CD4-positive, alpha-beta T cell treated with Interferon alpha-2 for 1 hour (primary cell): Measurements from ENCODE around the gene UHRF2.
"Not testable (repeated sequence)": the region's sequence is repeated elsewhere in the genome, so short reads cannot be mapped to it uniquely, and the experiment has no call there.

Source experiments
- DNase-seq, 2 donors: peaks; one replicate each; pipeline ENCODE4 v3.0.0-alpha.2; 2020 to 2022

UHRF2 gene, protein sequence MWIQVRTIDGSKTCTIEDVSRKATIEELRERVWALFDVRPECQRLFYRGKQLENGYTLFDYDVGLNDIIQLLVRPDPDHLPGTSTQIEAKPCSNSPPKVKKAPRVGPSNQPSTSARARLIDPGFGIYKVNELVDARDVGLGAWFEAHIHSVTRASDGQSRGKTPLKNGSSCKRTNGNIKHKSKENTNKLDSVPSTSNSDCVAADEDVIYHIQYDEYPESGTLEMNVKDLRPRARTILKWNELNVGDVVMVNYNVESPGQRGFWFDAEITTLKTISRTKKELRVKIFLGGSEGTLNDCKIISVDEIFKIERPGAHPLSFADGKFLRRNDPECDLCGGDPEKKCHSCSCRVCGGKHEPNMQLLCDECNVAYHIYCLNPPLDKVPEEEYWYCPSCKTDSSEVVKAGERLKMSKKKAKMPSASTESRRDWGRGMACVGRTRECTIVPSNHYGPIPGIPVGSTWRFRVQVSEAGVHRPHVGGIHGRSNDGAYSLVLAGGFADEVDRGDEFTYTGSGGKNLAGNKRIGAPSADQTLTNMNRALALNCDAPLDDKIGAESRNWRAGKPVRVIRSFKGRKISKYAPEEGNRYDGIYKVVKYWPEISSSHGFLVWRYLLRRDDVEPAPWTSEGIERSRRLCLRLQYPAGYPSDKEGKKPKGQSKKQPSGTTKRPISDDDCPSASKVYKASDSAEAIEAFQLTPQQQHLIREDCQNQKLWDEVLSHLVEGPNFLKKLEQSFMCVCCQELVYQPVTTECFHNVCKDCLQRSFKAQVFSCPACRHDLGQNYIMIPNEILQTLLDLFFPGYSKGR

DNA sequence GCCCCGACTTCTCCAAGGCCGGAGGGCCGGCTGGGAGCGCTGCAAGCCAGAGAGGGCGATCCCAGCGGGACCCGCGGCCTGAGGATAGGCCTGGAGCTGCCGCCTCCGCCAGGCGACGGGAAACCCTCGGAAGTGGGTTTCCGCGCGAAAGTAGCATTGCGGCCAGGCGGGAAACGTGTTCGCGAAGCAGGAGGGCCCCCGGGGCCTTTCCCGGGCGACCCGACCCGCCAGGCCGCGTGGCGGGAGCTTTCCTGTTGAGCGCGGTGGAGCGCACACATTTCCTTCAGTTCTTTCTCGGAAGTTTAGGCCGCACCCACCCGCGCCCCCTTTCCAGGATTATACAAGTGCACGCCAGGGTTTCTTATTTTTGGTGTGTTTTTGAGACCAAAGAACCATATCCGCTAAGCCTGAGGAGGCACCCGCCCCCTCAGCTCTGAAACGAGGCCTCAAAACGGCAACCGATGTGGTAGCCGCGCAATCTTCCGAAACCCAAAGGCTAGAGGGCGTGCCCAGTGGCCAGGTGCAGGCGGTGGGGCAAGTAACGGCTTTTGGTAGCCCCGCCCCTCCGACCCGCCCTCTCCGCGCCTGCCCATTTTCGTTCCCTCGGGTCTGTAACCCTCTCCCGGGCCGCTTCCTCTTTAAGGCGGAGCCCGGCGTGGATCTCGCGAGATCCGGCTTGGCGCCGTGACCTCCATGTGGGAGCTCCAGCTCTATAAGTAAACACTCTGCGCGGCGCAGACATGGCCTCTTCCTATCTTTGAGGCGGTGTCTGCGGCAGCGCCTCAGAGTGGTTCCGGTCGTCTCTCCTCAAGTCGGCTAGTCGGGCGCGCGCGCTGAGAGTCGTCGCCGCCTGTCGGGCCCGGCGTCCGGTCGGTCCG is at the start of gene UHRF2:
Gene UHRF2, plus strand, starts transcription at position 713 of the 878 bp plus-strand sequence. CDS start 292 bp downstream, outside the sequence.
- DNase-seq = peak; percentile 99

DNA sequence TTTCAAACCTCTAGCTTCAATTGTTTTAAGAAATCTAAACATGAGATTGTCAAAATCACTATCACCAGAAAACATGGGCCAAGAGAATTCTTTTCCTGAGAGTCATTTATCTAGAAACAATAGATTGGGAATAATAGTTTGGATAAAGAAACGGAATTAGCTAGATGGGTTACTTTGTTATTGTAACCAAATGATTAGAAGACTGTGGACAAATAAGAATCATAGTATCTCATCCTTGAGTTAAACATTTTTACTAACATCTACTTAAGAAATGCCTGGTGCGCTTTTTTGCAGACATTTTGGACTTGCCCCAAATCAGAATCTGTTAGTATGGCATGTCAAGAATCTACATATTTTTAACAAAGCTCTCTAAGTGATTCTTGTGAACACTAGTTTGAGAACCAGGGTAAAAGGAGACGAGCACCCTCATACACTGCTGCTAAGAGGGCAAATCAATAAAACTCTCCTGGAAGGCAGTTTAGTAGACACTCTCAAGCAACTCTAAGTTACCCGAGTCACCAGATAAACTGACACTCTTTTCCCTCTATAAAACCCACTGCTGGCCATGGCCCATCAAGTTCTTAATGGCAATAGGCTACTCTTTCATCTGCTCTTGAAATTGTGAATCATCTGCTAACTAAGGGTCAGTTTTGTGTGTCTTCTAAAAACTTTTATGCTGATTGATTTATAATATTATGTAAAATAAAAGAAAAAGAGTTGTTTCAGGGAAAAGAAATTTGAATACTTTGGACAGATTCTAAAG is 45.7 kb upstream of the UHRF2 start:
- no peak for DNase-seq

DNA sequence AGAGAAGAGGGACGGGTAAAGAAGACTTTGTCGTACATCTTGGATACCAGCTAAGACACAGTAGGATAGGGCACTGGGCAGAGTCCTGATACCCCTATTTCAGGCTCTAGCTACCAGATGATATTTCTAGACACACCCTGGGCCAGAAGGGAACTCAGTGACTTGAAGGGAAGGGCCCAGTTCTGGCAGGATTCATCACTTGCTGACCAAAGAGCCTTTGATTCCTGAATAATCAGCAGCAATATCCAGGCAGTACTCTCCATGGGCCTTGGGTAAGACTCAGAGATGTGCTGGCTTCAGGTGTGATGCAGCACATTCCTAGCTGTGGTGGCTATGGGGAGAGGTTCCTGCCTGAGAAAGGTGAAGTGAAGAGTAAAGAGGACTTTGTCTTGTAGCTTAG is 44.2 kb upstream of the UHRF2 start:
- no peak for DNase-seq

DNA sequence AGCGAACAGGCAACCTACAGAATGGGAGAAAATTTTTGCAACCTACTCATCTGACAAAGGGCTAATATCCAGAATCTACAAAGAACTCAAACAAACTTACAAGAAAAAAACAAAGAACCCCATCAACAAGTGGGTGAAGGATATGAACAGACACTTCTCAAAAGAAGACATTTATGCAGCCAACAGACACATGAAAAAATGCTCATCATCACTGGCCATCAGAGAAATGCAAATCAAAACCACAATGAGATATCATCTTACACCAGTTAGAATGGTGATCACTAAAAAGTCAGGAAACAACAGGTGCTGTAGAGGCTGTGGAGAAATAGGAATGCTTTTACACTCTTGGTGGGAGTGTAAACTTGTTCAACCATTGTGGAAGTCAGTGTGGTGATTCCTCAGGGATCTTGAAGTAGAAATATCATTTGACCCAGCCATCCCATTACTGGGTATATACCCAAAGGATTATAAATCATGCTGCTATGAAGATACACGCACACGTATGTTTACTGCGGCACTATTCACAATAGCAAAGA is 31.5 kb upstream of the UHRF2 start:
- not testable (repeated sequence) for DNase-seq

DNA sequence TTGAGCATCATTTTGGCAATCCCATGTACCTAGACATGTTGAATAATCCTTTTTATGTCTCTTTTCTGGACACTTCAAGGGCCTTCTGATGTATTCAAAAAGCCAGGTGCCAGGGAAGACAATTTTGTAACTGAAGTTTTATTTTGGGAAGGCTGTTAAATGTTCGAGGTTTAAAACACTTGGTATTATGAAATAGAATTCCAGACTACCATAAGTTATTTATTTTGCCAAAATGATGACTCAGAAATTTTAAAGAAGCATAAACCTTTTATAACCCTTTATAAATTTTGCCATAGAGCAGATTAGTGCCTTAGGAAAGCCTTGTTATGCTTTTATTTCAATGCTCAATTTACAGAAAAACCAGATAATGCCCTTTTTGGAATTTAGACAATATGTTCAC is 30.3 kb upstream of the UHRF2 start:
- no peak for DNase-seq

DNA sequence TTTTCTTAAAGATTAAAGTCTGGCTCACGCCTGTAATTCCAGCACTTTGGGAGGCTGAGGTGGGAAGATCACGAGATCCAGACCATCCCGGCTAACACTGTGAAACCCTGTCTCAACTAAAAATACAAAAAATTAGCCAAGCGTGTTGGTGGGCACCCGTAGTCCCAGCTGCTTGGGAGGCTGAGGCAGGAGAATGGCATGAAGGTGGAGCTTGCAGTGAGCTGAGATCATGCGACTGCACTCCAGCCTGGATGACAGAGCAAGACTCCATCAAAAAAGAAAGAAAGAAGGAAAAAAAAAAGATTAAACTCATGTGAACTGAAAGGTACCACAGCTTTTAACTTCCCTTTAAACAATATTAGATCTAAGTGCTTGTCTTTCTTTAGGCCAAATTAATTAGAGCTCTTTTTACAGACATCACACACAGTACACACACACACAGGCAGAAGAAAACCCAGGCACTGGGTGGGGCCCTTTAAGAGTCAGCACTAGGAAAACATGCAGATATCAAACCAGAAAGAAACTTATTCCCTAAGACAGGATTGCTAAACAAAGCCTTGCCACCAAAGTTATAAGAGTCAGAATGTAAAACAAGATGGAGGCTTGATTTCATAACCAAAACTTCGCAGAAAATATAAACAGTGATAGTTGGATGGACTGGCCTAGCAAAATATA is 29.3 kb upstream of the UHRF2 start:
- no peak for DNase-seq

DNA sequence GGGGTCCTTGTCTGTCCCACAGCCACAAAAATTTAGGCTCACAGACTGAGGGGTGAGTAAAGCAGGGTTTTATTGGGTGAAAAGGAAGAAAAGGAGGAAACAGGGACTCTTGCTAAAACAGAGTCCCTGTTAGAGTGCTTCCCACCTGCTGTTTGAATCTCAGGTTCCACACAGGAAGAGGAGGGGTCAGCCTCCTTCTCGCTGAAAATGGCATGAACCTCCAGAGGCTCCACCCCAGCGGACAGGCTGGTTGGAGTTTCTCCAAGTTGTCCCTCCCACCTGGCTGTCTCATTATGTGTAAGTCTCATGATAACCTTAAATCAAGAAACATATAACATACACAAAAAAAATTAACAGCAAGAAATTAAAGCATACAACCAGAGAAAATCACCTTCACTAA is 28.3 kb upstream of the UHRF2 start:
- DNase-seq = no peak

DNA sequence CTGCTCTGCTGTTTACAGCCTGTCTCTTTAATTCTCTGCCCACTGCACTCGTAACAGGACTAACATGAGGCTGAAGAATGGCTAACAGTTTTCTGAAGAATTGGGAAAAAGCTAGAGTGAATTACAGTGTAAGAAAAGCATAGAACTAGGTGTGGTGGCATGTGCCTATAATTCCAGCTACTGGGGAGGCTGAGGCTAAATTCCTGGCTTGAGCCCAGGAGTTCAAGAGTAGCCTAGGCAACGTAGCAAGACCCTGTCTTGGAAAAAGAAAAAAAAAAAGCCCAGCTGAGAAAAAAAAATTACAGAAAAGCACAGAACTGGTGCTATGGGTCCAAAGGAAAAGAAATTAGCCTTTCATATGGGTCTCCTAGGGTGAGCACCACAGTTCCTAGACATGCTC is 13.9 kb upstream of the UHRF2 start:
- DNase-seq = no peak

DNA sequence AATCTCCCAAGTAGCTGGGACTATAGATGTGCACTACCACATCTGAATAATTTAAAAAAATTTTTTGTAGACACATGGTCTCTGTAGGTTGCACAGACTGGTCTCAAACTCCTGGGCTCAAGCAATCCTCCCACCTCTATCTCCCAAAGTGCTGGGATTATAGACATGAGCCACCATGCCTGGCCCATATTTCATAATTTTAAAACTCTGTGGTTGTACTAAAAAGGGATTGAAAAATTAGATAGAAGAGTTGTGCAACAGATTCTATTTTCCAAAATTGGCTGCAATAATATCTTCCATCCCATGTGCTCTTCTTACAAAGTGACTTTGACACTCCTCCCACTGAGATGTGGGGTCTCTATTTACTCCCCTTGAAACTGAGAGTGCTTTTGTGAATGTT is 7.6 kb upstream of the UHRF2 start:
- no peak for DNase-seq

DNA sequence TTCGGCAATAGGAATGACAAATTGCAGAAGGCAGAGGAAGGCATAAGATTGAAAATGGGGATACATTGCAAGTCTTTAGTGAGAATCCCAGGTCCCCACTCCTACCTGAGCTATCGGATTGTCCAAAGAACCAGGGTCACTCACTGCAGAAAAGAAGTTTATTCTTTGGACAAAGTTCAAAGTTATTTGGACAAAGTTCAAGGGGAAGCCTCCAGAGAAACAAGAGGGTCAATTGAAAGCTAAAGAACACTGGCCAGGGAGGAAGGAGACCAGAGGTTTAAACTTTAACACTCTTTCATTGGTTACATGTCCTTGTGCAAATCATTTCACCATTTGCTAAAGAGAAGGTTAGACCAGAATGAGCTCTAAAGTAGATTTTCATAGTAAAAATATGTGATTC is 5.2 kb upstream of the UHRF2 start:
- no peak for DNase-seq

DNA sequence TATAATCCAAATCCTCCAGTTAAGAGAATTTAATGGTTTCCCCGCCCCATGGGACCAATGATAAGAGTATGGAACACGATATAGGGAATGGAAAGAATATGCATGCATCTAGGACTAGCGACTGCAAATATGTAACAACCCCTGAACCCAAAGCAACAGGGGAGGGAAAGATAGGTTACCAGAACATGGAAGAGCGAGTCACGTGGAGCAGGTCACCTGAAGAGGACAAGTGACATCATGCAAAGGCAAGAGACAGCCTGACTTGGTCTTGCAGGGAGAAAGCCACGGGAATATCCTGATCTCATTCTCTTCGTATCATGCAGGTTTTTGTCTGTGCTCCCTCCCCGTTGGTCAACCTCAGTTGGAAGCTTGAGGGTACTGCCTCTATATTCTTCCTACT is 4.7 kb upstream of the UHRF2 start:
- DNase-seq = no peak

DNA sequence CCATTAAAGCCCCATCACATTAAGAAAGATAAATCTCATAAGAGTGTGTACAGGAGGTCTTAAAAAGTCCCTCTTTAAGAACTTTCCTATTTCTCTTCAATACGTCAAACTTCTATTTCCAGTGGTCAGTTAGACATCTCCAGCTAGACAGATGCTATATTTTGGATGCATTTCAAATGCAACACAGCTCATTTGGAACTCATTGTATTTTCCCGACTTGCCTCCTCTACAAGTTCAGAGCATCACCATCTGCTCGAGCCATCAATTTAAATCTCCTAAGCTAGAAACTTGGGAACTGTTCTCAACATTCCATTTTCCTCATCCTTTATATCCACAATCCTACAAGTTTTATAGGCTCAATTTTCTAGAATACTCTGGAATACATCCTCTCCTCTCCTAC is 3.2 kb upstream of the UHRF2 start:
- no peak for DNase-seq

DNA sequence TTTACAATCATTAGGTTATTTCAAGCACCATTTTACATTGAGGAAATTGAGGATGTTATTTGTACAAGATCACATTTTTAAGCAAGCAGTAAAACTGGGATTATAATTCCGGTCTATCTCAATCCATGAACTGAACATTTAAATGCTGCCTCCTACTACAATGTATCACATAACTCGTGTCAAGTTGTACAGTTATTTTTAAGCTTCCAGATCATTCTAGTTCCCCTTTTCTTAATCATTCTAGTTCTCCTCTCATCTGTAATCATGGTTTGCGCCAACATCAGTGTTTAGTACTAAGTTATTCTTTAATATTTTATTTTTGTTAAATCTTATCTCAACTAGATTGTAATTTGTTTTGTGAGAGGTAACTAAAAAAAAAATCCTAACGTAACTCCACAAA is 2.4 kb upstream of the UHRF2 start:
- DNase-seq = no peak

DNA sequence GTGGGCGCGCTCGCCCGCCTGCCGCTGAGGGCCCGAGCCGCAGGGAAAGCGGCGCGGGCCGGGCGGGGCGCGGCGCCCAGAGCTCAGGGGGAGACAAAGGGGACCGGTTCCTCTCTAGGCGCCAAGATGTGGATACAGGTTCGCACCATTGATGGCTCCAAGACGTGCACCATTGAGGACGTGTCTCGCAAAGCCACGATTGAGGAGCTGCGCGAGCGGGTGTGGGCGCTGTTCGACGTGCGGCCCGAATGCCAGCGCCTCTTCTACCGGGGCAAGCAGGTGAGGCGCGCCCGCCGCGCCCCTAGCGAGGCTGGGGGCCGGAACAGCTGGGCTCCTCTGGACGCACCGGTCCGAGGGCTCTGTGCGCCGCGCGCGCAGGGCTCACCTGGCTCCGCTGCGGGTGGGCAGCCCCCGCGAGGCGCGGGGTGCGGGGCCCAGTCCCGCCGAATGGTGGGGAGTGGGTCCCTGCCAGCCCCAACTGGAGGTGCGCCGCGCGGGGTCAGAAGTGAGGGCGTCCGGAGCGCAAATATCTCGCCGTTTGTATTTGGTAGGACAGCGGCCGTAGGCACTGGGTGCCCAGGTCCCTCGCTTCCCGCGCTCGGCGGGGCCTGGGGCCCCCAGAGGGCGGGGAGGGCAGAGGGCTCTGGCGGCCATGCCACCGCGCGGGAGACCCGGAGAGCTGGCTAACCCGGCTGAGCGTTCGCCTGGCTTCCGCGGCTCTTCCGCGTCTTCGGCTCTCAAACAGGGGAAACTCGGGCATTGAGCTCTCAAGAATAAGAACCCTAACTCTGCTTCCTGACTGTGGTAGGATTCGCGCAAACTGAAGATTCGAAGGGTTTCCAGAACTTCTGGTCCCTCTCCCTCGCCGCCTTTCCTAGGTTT is 607 bp downstream of the UHRF2 start:
- DNase-seq = peak in 1 of 2 donors; percentile 44

DNA sequence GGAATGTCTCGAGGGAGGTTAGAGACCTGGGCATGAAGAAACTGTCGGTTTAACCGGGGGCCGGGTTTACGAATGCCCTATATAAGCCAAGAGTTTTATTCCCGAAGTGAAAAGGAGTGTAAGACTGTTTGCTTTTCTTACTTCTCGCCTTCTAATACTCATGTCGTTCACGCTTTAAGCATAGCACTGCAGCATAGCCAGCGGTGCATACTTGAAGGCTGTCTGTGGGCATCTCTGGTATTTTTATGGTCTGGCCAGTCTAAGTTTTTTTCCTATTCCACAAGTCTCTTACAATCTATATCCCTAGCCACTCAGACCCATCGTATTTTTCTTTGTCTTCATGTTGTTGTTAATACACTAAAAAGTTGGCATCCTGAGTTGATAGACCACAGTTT is 1.2 kb downstream of the UHRF2 start:
- no peak for DNase-seq

DNA sequence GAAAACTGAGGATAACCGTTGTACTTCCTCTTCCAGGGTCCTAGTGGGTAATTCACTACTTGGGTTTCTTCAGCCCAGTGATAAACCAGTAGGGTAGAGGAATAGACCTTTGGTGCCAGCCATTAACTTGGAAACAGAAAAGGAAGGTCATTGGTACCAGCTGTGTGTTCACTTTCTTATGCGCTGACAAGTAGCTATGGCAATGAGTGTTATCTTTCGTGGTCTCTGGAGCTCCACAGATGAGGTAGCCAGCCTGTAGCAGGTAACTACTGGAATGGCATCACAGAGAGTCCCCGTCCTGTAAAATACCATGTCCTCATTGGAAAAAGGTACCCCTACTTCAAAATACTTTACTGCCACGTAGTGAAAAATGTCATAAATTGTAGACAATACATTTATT is 2.3 kb downstream of the UHRF2 start:
- no peak for DNase-seq

DNA sequence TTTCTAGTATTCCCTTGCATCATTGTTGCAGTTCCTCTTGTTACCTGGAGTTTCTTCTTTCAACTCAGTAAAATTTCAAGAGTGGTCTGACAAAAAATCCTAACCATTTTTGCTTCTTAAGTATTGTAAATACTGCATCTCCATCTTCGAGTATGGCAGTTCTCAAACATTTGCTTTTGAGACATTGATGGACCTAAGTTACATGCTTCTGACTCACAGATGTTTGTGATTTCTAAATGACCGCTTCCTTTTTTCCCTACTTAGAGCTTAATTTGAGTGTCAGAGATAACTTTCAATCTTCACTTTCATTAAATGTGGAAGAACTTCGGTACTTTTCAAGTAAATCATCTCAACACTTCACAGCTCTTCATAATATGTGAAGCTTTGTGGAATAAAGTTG is 4.2 kb downstream of the UHRF2 start:
- DNase-seq = no peak

DNA sequence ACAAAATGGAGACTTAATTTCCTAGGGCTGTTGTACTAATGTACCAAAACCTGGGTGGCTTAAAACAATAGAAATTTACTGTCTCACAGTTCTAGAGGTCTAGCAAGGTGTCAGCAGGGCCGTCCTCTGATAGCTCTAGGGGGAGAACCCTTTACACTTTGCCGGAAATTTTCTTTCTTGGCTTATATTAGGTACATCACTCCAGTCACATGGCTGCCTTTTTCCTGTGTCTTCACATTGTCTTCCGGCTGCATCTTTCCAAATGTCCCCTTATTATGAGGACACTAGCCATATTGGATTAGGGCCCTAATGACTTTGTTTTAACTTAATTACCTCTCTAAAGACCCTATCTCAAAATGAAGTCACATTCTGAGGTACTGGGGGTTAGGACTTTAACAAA is 5.8 kb downstream of the UHRF2 start:
- DNase-seq = no peak

DNA sequence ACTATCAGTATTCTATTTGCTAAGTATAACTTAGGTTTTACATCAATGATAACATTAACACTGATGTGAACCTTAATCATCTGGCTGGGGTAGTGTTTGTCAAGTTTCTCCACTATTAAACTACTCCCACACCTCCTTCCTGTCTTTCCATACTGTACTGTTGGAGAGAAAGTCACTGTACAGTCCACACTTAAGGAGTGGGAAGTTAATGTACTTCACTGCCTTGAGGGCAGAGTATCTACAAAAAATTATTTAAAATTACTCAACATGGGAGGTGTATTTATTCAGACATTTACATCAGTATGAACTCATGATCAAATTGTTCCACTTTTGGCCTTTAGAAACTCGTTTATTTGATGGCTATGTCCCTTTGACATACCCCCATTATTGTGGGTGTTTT is 11.9 kb downstream of the UHRF2 start:
- DNase-seq = no peak

DNA sequence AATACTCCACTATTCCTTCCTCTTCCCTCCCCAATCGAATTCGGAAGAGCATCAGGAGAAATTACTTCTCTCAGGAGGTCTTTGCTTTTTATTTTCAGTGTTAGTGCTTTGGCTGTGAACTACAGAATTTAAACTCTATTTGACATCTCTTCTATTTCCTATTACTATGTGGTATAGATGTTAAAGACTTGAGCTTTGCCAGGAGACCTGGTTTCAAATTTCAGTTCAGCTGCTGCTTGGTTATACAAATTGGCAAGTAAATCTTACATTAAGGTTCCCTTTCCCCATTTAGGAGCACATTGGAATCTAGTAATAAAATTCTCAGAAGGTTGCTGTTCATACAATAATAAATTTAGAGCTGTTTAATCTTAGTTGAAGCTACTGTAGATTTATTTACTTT is 13.1 kb downstream of the UHRF2 start:
- DNase-seq = no peak
